Neuronal stem cell (in vitro differentiated cells): Measurements from ENCODE around the gene CASK.

Experiments used
- DNase-seq: peaks from one replicate; pipeline ENCODE4 v3.0.0-alpha.2; 2013; ENCODE audit warnings: low spot score
- H2AFZ ChIP-seq: one replicate; pipeline ENCODE4 v1.6.1; 2013; ENCODE audit warnings: mild to moderate bottlenecking, low read length, inconsistent platforms
- H2AK5ac ChIP-seq: 2 replicates; pipeline ENCODE4 v1.6.1; 2013; ENCODE audit warnings: low read depth, mild to moderate bottlenecking, inconsistent platforms, low read length, moderate library complexity, mixed read lengths
- H2BK120ac ChIP-seq: 2 replicates; pipeline ENCODE4 v1.6.1; 2013; ENCODE audit warnings: low read depth, mild to moderate bottlenecking, inconsistent platforms, low read length, moderate library complexity, mixed read lengths
- H2BK12ac ChIP-seq: one replicate; pipeline ENCODE4 v1.6.1; 2013; ENCODE audit warnings: low read length, inconsistent platforms
- H2BK15ac ChIP-seq: 2 replicates; pipeline ENCODE4 v1.6.1; 2013; ENCODE audit warnings: mild to moderate bottlenecking, low read length, inconsistent platforms, mixed read lengths
- H2BK5ac ChIP-seq: one replicate; pipeline ENCODE4 v1.6.1; 2013; ENCODE audit warnings: inconsistent platforms, mild to moderate bottlenecking, low read length, moderate library complexity
- H3K14ac ChIP-seq: one replicate; pipeline ENCODE4 v1.6.1; 2013; ENCODE audit warnings: low read length, inconsistent platforms
- H3K18ac ChIP-seq: 2 replicates; pipeline ENCODE4 v1.6.1; 2013; ENCODE audit warnings: low read length, inconsistent platforms
- H3K23ac ChIP-seq: 2 replicates; pipeline ENCODE4 v1.6.1; 2013; ENCODE audit warnings: low read depth, mild to moderate bottlenecking, mixed read lengths, low read length, inconsistent platforms; ENCODE audit not compliant: poor library complexity
- H3K27ac ChIP-seq: replicated peaks from 3 replicates; pipeline ENCODE4 v1.5.1; 2013; ENCODE audit warnings: low read length, inconsistent platforms
- H3K27me3 ChIP-seq, 3 experiments: 2 replicates each; pipeline ENCODE4 v1.6.1; 2013; ENCODE audit warnings: low read length in 3 of 3, mild to moderate bottlenecking in 2 of 3, inconsistent platforms in 1 of 3, low read depth in 1 of 3, mixed read lengths in 1 of 3, moderate library complexity in 1 of 3; ENCODE audit not compliant: control insufficient read depth in 3 of 3, insufficient read depth in 3 of 3
- H3K36me3 ChIP-seq, 2 donors: replicated peaks in 1 of 2; 2 replicates each; pipeline ENCODE4 v1.6.1; 2013; ENCODE audit warnings: low read length in 2 of 2; ENCODE audit not compliant: control insufficient read depth in 2 of 2, insufficient read depth in 2 of 2
- H3K4ac ChIP-seq: 2 replicates; pipeline ENCODE4 v1.6.1; 2013; ENCODE audit warnings: inconsistent platforms, mild to moderate bottlenecking, low read length, moderate library complexity
- H3K4me1 ChIP-seq, 2 donors: 1 replicate in 1 of 2; 2 replicates in 1 of 2; pipeline ENCODE4 v1.6.1; 2013; ENCODE audit warnings: low read length in 2 of 2, low read depth in 1 of 2; ENCODE audit not compliant: control insufficient read depth in 2 of 2, insufficient read depth in 1 of 2
- H3K4me2 ChIP-seq: one replicate; pipeline ENCODE4 v1.6.1; 2013; ENCODE audit warnings: mild to moderate bottlenecking, low read length, inconsistent platforms; ENCODE audit not compliant: insufficient read depth, poor library complexity, severe bottlenecking
- H3K4me3 ChIP-seq, 2 donors: 2 replicates each; pipeline ENCODE4 v1.5.1; 2013; ENCODE audit warnings: low read length in 2 of 2, mild to moderate bottlenecking in 2 of 2, inconsistent platforms in 1 of 2, moderate library complexity in 1 of 2
- H3K79me1 ChIP-seq: one replicate; pipeline ENCODE4 v1.6.1; 2013; ENCODE audit warnings: low read depth, mild to moderate bottlenecking, inconsistent platforms, low read length, moderate library complexity
- H3K9ac ChIP-seq: one replicate; pipeline ENCODE4 v1.6.1; 2013; ENCODE audit warnings: mild to moderate bottlenecking, low read depth, low read length, inconsistent platforms; ENCODE audit not compliant: poor library complexity
- H3K9me3 ChIP-seq, 2 donors: replicated peaks in 1 of 2; 2 replicates each; pipeline versions ENCODE3 to v1.6.1; 2013; ENCODE audit warnings: low read length in 2 of 2, mild to moderate bottlenecking in 2 of 2, inconsistent platforms in 1 of 2, low read depth in 1 of 2, mixed read lengths in 1 of 2, moderate library complexity in 1 of 2; ENCODE audit not compliant: control insufficient read depth in 2 of 2, insufficient read depth in 1 of 2
- H4K8ac ChIP-seq: one replicate; pipeline ENCODE4 v1.6.1; 2013; ENCODE audit warnings: low read depth, mild to moderate bottlenecking, inconsistent platforms, low read length, moderate library complexity
- H4K91ac ChIP-seq: one replicate; pipeline ENCODE4 v1.6.1; 2013; ENCODE audit warnings: low read length, low read depth, mild to moderate bottlenecking, inconsistent platforms; ENCODE audit not compliant: poor library complexity
- WGBS, 2 donors: extraction: QIAGEN DNeasy Blood & Tissue Kit; methylation state at CpG; one replicate each; pipeline ENCODE4 v1.1.7; 2013; ENCODE audit warnings: missing lambda C conversion rate in 2 of 2, mixed read lengths in 1 of 2; ENCODE audit not compliant: insufficient read length in 2 of 2, insufficient replicate concordance in 1 of 2; ENCODE audit errors: extremely low coverage in 2 of 2; 5-methylcytosine and 5-hydroxymethylcytosine counted together

The CASK gene

DNA sequence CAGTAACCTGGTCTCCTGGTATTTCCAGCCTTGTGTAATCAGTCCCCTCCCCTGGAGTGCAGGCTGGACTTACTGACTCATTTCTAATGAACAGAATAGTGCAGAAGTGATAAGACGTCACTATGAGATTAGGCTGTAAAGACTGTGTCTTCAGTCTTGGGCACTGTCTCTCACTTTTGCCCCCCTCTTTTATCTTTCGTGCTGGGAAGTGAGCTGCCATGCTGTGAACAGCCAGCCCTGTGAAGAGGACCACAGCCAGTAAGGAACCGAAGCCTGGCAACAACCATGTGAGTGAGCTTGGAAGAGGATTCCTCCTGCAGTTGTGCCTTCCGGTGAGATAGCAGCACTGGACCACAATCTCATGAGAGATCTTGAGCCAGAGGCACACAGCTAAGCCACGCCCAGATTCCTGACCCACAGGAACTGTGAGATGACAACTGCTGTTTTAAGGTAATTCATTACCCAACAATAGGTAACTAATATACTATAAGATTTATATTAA is 302.1 kb downstream of the CASK start:
- H2BK5ac ChIP-seq: no peak overlapping the region
- no peaks in the 10 kb centered on the region for H3K27me3 ChIP-seq
- no peak overlapping the region for H3K14ac ChIP-seq
- H3K4me2 ChIP-seq: no peak overlapping the region
- no peak overlapping the region for H2BK12ac ChIP-seq
- no peak overlapping the region for H3K18ac ChIP-seq
- H4K8ac ChIP-seq: no peak overlapping the region
- H3K4me3 ChIP-seq: no peak overlapping the region
- H2AFZ ChIP-seq: no peak overlapping the region
- peaks cover 0 to 19% of the 10 kb centered on the region in 2 donors for H3K36me3 ChIP-seq
- H3K9ac ChIP-seq: no peak overlapping the region
- peaks cover 0 to 3% of the 10 kb centered on the region in 2 donors for H3K4me1 ChIP-seq
- H2BK15ac ChIP-seq: no peak overlapping the region
- no peaks in the 10 kb centered on the region for H3K9me3 ChIP-seq
- no peak overlapping the region for H2BK120ac ChIP-seq
- no peak overlapping the region for H3K27ac ChIP-seq
- no peak overlapping the region for H3K23ac ChIP-seq
- no peak for DNase-seq
- no CpG with 5 or more reads among the region's 5 CpGs for WGBS, 2 donors
- no peak overlapping the region for H2AK5ac ChIP-seq
- H3K4ac ChIP-seq: no peak overlapping the region
- no peak overlapping the region for H4K91ac ChIP-seq
- H3K79me1 ChIP-seq: no peaks in the 10 kb centered on the region

DNA sequence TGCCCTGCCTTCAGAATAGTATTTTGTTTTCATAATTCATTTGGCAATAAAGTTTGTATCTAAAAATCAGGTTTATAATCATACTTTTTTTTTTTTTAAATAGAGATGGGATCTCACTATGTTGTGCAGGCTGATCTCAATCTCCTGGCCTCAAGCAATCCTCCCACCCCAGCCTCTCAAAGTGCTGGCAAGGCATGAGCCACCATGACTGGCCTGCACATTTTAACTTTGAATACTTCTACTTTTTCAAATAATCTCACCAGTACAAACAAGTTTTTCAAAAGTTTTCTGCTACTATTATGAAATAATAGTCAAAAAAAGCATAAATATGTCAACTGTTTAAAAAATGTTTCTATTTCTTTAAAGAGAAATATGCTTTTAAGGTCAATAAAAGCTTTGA is 304.1 kb downstream of the CASK start:
- Histone ChIP-seq H2AFZ (no peak overlapping the region), H3K9me3 (no peaks in the 10 kb centered on the region), H3K18ac (no peak overlapping the region)

DNA sequence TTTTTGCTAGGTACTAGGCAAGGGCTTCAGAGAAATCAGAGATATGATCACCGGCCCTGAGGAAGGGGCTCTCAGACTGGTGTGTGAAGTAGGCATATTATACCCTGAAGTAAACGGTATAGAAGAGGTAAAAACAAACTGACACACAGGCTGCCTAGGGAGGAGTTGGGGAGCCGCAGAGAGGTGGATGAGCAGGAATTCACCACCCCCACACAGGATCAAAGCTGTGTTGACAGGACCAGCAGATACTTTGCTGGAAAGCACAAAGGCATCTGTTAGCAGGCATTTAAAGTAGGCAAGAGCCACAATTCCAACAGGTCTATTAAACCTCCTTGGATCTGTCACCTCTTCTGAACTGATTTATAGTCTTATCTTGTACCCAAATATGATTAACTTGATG is 306.4 kb downstream of the CASK start:
- Histone ChIP-seq H4K8ac (no peak overlapping the region), H3K27ac (no peak overlapping the region), H2BK5ac (no peak overlapping the region), H3K79me1 (no peaks in the 10 kb centered on the region), H2BK12ac (no peak overlapping the region), H3K23ac (no peak overlapping the region), H3K9ac (no peak overlapping the region), H3K4me1 (peaks cover 0 to 3% of the 10 kb centered on the region in 2 donors), H2BK15ac (no peak overlapping the region), H3K36me3 (no peaks in the 10 kb centered on the region), H2AFZ (no peak overlapping the region), H2BK120ac (no peak overlapping the region), H4K91ac (no peak overlapping the region), H3K9me3 (no peaks in the 10 kb centered on the region), H3K27me3 (no peaks in the 10 kb centered on the region), H3K4me2 (no peak overlapping the region), H3K14ac (no peak overlapping the region), H3K18ac (no peak overlapping the region), H2AK5ac (no peak overlapping the region), H3K4me3 (no peak overlapping the region), H3K4ac (no peak overlapping the region)
- DNase-seq: no peak
- no CpG with 5 or more reads among the region's 3 CpGs for WGBS, 2 donors

More for the DNA sequence above, 304.1 kb downstream of the CASK start:
- Histone ChIP-seq H3K27me3 (no peaks in the 10 kb centered on the region), H3K4me2 (no peak overlapping the region), H3K23ac (no peak overlapping the region), H2BK15ac (no peak overlapping the region), H2BK120ac (no peak overlapping the region), H3K4ac (no peak overlapping the region), H2BK5ac (no peak overlapping the region), H3K27ac (no peak overlapping the region), H3K14ac (no peak overlapping the region), H3K9ac (no peak overlapping the region), H3K4me3 (no peak overlapping the region), H2AK5ac (no peak overlapping the region), H2BK12ac (no peak overlapping the region), H3K79me1 (no peaks in the 10 kb centered on the region), H4K91ac (no peak overlapping the region), H3K36me3 (peaks cover 0 to 6% of the 10 kb centered on the region in 2 donors), H3K4me1 (peaks cover 0 to 3% of the 10 kb centered on the region in 2 donors), H4K8ac (no peak overlapping the region)
- DNase-seq: no peak

DNA sequence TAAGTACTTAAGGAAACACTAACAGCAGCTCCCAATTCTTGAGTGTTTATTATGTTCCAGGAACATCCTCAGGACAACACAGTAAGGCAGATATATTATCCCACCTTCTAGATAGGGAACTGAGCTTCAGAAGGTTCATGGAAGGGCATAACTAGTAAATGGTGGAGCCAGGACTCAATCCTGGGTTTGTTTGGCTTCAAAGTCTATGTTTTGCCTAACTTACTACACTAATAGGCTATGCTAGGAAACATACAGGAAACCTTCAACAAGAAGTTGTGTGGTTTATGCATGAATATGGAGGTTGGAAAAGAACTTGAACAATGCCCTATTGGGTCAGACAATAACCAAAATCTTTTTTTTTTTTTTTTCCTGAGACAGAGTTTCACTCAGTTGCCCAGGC is 307.1 kb downstream of the CASK start:
- no peak overlapping the region for H4K8ac ChIP-seq
- no peaks in the 10 kb centered on the region for H3K36me3 ChIP-seq
- no peak overlapping the region for H3K9ac ChIP-seq
- no peak for DNase-seq
- no peak overlapping the region for H3K4me3 ChIP-seq
- no peak overlapping the region for H2BK12ac ChIP-seq
- H3K14ac ChIP-seq: no peak overlapping the region
- H2BK15ac ChIP-seq: no peak overlapping the region
- H3K4ac ChIP-seq: no peak overlapping the region
- no peak overlapping the region for H3K23ac ChIP-seq
- H3K4me2 ChIP-seq: no peak overlapping the region
- H3K4me1 ChIP-seq: peaks cover 0 to 1% of the 10 kb centered on the region in 2 donors
- H4K91ac ChIP-seq: no peak overlapping the region
- H3K27me3 ChIP-seq: no peaks in the 10 kb centered on the region
- no peak overlapping the region for H2AFZ ChIP-seq
- no peaks in the 10 kb centered on the region for H3K9me3 ChIP-seq
- no peak overlapping the region for H2BK120ac ChIP-seq
- no peak overlapping the region for H2BK5ac ChIP-seq
- no peaks in the 10 kb centered on the region for H3K79me1 ChIP-seq
- H3K27ac ChIP-seq: no peak overlapping the region
- H2AK5ac ChIP-seq: no peak overlapping the region
- H3K18ac ChIP-seq: no peak overlapping the region
